ENCODE measurements around the gene MYO5B.

MYO5B gene

DNA sequence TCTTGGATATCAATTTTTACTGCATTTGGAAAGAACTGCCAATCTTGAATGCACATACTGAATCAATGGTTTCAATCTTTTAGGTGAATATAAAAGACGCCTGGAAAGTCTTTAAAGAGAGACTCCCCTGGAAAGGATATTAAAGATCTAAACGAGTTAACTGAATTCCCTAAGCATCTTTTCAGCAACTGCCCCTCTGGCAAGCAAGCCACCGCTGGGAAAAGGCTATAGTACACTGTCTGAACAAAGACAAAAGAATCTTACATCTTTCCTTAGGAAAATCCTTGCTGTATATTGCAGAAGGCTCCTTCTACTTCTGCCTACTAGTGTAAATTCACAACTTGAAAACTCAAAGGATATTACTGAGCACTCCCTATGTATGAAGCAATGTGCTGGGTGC is 28.0 kb downstream of the MYO5B start:
- TF ChIP-seq, protein P1, sequence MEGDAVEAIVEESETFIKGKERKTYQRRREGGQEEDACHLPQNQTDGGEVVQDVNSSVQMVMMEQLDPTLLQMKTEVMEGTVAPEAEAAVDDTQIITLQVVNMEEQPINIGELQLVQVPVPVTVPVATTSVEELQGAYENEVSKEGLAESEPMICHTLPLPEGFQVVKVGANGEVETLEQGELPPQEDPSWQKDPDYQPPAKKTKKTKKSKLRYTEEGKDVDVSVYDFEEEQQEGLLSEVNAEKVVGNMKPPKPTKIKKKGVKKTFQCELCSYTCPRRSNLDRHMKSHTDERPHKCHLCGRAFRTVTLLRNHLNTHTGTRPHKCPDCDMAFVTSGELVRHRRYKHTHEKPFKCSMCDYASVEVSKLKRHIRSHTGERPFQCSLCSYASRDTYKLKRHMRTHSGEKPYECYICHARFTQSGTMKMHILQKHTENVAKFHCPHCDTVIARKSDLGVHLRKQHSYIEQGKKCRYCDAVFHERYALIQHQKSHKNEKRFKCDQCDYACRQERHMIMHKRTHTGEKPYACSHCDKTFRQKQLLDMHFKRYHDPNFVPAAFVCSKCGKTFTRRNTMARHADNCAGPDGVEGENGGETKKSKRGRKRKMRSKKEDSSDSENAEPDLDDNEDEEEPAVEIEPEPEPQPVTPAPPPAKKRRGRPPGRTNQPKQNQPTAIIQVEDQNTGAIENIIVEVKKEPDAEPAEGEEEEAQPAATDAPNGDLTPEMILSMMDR (IDR thresholded peaks at IDR 0.05; ENCODE audit: low read depth, low read length, missing control alignments) = no peak
- no peak overlapping the region for H3K4me3 ChIP-seq (ENCODE audit: low read depth, low read length)
- DNase-seq (ENCODE audit: low read depth) = no peak

DNA sequence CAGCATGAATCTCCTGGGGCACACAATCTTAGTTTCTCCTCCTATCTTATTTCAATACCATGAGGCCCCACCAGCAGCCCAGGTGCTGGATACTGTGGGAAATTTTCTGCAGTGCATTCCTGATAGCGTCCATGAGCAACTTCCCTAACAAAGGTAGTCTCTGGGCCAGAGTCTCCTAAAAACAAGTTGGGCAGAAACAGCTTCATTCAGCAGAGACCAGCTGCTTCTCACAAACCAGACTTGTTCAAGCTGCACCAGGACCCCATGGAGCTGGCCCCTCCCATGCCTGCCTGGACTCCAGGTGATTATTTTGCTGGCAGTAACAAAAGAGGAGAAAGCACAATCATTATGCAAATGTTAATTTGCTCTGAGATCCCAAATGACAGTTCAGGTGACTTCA is 31.4 kb downstream of the MYO5B start:
- TF ChIP-seq, protein P1 (IDR thresholded peaks at IDR 0.05; ENCODE audit: low read depth, low read length, missing control alignments) = no peak
- DNase-seq (ENCODE audit: low read depth) = no peak
- H3K4me3 ChIP-seq (ENCODE audit: low read depth, low read length) = no peak overlapping the region

DNA sequence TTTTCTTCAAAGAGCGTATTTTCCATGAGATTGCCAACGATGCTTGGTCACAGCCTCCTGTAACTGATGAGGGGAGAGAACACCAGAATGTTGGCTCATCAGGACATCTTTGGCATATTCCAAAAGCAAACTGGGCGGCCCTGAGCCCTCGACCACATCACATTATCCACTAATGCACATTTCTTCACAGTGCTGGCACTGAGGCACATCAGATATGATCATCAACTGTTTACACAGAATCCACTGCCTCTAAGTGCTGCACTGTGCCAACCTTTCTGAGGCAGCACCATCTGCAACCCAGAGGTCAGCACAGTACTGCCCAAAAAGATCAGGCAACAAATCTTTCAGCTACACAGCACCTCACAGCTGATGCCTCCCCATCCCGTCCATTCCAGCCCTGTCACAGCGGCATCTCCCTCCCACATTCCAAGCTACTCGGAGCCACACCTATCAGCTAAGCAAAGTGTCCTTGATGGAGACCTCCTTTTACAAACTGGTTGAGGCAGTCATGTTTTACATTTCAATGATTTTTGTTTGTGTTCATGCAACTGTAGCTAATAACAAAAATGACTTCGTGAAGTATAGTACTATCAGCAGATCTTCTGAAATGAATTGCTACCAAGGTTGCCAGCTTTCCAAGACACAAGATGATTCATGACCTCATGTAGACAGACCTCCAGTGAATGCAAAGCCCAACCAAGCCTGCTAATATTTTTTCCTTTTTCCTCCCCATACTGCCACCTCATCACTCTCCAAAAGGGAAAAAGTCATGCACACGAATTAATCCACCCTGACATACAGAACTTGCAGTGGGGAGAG is 32.3 kb downstream of the MYO5B start:
- TF ChIP-seq, protein P1 (IDR thresholded peaks at IDR 0.05; ENCODE audit: low read depth, low read length, missing control alignments) = no peak
- no peak for DNase-seq (ENCODE audit: low read depth)
- H3K4me3 ChIP-seq (ENCODE audit: low read depth, low read length) = no peak overlapping the region

DNA sequence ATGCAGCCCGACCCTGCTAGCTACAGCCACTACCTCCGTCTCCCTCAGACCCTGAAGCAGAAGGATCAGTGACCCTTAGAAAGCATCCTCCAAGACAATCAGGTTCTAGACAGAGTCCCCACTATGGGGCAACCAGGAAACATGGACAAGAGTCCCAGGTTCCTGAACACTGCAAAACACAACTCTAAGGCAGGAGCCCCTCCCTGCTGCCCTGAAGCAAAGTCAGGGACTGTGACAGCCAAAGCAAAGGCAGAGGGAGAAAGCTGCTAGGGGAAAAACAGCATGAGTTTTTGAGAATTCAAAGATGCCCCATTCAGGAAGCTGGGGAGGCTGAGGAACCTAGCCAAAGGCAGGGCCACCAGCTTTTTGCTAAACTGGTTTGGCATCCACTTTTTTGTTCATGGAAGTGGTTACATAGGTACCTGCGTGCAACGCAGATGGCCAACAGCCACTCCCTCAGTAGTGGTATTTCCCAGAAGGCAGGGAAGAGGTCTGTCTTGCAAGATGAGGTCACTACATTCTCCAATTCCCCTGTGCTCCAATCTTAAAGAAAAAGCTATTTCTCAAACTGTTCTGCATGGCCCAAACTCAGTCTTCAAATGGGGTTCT is 33.2 kb downstream of the MYO5B start:
- TF ChIP-seq, protein P1 (IDR thresholded peaks at IDR 0.05; ENCODE audit: low read depth, low read length, missing control alignments) = no peak
- no peak for DNase-seq (ENCODE audit: low read depth)

DNA sequence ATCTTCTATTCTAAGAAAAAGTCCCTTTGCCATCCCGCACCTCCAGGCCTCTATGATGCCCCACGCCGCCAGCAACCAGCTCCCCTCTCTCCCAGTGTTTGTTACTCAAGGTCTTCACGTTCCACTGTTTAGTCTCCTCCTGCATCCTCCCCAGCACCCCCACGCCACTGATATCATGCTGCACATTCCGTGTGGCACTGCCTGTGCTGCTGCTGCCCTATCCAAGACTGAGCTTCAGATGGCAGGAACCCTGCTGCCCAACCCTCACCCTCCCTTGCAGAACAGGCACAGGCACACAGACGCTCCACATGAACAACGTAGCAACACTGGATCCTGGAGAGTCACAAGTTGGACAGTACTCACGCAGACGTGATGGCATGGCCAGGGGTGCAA is 35.3 kb downstream of the MYO5B start:
- TF ChIP-seq, protein P1 (IDR thresholded peaks at IDR 0.05; ENCODE audit: low read depth, low read length, missing control alignments) = no peak
- DNase-seq (ENCODE audit: low read depth) = no peak
- H3K4me3 ChIP-seq (ENCODE audit: low read depth, low read length) = no peak overlapping the region

More for the DNA sequence above, 33.2 kb downstream of the MYO5B start:
- no peak overlapping the region for H3K4me3 ChIP-seq (ENCODE audit: low read depth, low read length)

DNA sequence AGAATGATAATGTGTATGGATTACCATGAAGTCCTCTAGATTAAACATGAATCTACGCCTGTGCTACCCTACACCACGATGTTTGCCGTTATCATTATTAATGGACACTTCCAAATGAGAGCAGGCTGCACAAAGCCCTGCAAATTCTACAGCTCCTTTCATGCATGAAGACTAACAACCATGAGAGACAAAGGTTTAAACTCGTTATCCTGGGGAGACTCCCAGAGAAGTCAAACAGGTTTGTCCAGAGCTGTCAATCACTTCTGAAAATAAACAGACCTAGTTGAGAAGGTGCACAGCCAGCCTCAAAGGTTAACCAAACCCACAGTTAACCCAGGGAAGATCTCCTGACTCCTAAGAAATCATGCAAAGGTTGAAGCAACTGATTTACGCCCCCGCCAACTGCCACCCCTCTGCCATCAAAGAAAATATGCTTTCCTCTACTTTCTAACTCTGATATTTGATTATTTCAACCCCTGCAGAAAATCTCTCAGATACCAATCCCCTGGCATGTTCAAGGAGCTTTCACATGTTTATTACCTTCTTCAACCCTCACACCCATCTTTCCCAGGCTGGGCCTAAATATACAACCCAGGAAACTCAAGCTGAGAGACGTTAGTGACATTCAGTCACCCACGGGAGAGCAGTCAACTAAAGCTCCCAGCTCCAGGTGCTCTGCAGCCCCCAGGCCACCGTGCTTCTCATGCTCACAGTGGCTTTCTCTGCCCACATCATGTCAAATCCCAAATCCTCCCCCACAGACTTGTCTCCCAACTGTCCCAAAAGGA is 35.9 kb downstream of the MYO5B start:
- H3K4me3 ChIP-seq (ENCODE audit: low read depth, low read length) = no peak overlapping the region
- TF ChIP-seq, protein P1 (IDR thresholded peaks at IDR 0.05; ENCODE audit: low read depth, low read length, missing control alignments) = no peak
- DNase-seq (ENCODE audit: low read depth) = no peak

Measured in GM12864 (cell line).